ENCODE results near the gene HNF4A. TPM values are rescaled to one million over a fixed set of nuclear protein-coding genes. Genes with fewer than 3 reads are reported as not detected.
A peak's percentile ranks its signal among the peaks of the same experiment; 100 is the strongest.

The HNF4A gene
- total and polyA plus RNA-seq, 2 of the 13 experiments (the other 11 are each of a cell fraction or from before 2014, with no cell fraction given): 80.9 to 169 TPM

GRCh38 chr20:44428174-44429016, 72.9 kb downstream of the HNF4A start (continued):
- TF ChIP-seq, protein P1, sequence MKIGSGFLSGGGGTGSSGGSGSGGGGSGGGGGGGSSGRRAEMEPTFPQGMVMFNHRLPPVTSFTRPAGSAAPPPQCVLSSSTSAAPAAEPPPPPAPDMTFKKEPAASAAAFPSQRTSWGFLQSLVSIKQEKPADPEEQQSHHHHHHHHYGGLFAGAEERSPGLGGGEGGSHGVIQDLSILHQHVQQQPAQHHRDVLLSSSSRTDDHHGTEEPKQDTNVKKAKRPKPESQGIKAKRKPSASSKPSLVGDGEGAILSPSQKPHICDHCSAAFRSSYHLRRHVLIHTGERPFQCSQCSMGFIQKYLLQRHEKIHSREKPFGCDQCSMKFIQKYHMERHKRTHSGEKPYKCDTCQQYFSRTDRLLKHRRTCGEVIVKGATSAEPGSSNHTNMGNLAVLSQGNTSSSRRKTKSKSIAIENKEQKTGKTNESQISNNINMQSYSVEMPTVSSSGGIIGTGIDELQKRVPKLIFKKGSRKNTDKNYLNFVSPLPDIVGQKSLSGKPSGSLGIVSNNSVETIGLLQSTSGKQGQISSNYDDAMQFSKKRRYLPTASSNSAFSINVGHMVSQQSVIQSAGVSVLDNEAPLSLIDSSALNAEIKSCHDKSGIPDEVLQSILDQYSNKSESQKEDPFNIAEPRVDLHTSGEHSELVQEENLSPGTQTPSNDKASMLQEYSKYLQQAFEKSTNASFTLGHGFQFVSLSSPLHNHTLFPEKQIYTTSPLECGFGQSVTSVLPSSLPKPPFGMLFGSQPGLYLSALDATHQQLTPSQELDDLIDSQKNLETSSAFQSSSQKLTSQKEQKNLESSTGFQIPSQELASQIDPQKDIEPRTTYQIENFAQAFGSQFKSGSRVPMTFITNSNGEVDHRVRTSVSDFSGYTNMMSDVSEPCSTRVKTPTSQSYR (CRISPR knock-in tag; IDR thresholded peaks at IDR 0.05; ENCODE audit: borderline replicate concordance): peak; percentile 61; the same call in 1 of the 2 replicates
- TF ChIP-seq ARID2 (CRISPR knock-in tag; IDR thresholded peaks at IDR 0.05; ENCODE audit: borderline replicate concordance): 0 out of 2 replicates have a peak, but pooled peaks have one; percentile 79
- peak; percentile 81; the same call in 1 of the 2 replicates for TF ChIP-seq ZNF609 (CRISPR knock-in tag; IDR thresholded peaks at IDR 0.05; ENCODE audit: borderline replicate concordance)
- no peak for TF ChIP-seq ZNF777 (CRISPR knock-in tag; IDR thresholded peaks at IDR 0.05)
- no peak for TF ChIP-seq MZF1 (CRISPR knock-in tag; IDR thresholded peaks at IDR 0.05; ENCODE audit: borderline replicate concordance)
- peak in 1 of 2 experiments; percentile 9; a peak in 1 of 4 replicates for TF ChIP-seq NR2F1 (CRISPR knock-in tag; IDR thresholded peaks at IDR 0.05)
- TF ChIP-seq ZFAT (CRISPR knock-in tag; conservative IDR thresholded peaks at IDR 0.05): no peak
- 0 out of 2 replicates have a peak, but pooled peaks have one; percentile 64 for TF ChIP-seq THAP7 (CRISPR knock-in tag; IDR thresholded peaks at IDR 0.05)
- TF ChIP-seq ELF1 (CRISPR knock-in tag; IDR thresholded peaks at IDR 0.05): peak; percentile 52; the same call in 1 of the 2 replicates
- TF ChIP-seq REXO4 (CRISPR knock-in tag; IDR thresholded peaks at IDR 0.05; ENCODE audit: borderline replicate concordance): no peak
- TF ChIP-seq SKIL (CRISPR knock-in tag; IDR thresholded peaks at IDR 0.05; ENCODE audit: borderline replicate concordance): no peak
- no peak; the same call in 1 of the 2 replicates for TF ChIP-seq MBD4 (IDR thresholded peaks at IDR 0.05; ENCODE audit: borderline replicate concordance, low read length)
- no peak for TF ChIP-seq SRSF4 (IDR thresholded peaks at IDR 0.05; ENCODE audit: low read depth, low read length, poor library complexity, severe bottlenecking)
- TF ChIP-seq, protein P2, sequence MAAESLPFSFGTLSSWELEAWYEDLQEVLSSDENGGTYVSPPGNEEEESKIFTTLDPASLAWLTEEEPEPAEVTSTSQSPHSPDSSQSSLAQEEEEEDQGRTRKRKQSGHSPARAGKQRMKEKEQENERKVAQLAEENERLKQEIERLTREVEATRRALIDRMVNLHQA (CRISPR knock-in tag; IDR thresholded peaks at IDR 0.05): no peak
